Testis (tissue), 3 donors: Measurements from ENCODE around the gene IQCN. TPM values are rescaled to one million over a fixed set of nuclear protein-coding genes. Genes with fewer than 3 reads are reported as not detected.

Experiments used
- DNase-seq: peaks from one replicate; pipeline ENCODE4 v3.0.0-alpha.2; 2019
- H3K27ac ChIP-seq, 2 donors: fragments of 200-600 bp; sonication (generic); one replicate each; pipeline ENCODE4 v1.5.1; 2019
- H3K27me3 ChIP-seq: fragments of 200-600 bp; sonication (generic); one replicate; pipeline ENCODE4 v1.5.1; 2019
- H3K36me3 ChIP-seq: fragments of 200-600 bp; sonication (generic); one replicate; pipeline ENCODE4 v1.5.1; 2017; ENCODE audit warnings: low read depth; ENCODE audit errors: missing control alignments
- H3K4me1 ChIP-seq: fragments of 200-600 bp; sonication (generic); one replicate; pipeline ENCODE4 v1.5.1; 2019
- H3K4me3 ChIP-seq, 2 donors: fragments of 200-600 bp; sonication (generic); one replicate each; pipeline ENCODE4 v1.5.1; 2017 to 2019
- H3K9me3 ChIP-seq: fragments of 200-600 bp; sonication (generic); one replicate; pipeline ENCODE4 v1.5.1; 2017
- POLR2A ChIP-seq: fragments of 450-650 bp; IDR thresholded peaks from one replicate; pipeline ENCODE4 v1.6.1; 2017; ENCODE audit warnings: antibody characterized with exemption, mild to moderate bottlenecking, moderate library complexity
- WGBS, 2 donors: methylation state at CpG; one replicate each; pipeline ENCODE4 v1.1.5; 2018; 5-methylcytosine and 5-hydroxymethylcytosine counted together
- intact Hi-C: fragments of 100-400 bp; cut with DNase I; formaldehyde crosslinking; loops from one replicate; pipeline ENCODE4 v1.15.1; 2023; ENCODE audit warnings: low total_unique reads
- polyA plus RNA-seq: library from polyadenylated mRNA; stranded (reverse); fragments of 350-450 nt; fragmentation: Illumina TruSeq; extraction: RNeasy Lipid Tissue Mini Kit (QIAGEN cat#74804); gene quantifications from one replicate; pipeline ENCODE4 v1.2.3, GENCODE V29; 2014; ENCODE audit warnings: low read depth, low replicate concordance; ENCODE audit not compliant: insufficient read depth
- total RNA-seq, 2 donors: library from RNA; depleted of rRNA; stranded (reverse); fragments of >200 nt; gene quantifications; one replicate each; pipeline ENCODE4 v1.2.3, GENCODE V29; 2016
- TF ChIP-seq, protein P1 (sequence below), 3 experiments: fragments of 450-650 bp in 2 of 3; fragments of 200-600 bp in 1 of 3; sonication (generic) in 1 of 3; IDR thresholded peaks; one replicate each; pipeline ENCODE4 v1.5.1; 2016 to 2019; ENCODE audit warnings: antibody characterized with exemption in 3 of 3, mild to moderate bottlenecking in 2 of 3, moderate library complexity in 1 of 3

Gene IQCN
- total and polyA plus RNA-seq, 3 donors from 2014 or later = 30.1 to 88.1 (median 62.3) TPM

DNA sequence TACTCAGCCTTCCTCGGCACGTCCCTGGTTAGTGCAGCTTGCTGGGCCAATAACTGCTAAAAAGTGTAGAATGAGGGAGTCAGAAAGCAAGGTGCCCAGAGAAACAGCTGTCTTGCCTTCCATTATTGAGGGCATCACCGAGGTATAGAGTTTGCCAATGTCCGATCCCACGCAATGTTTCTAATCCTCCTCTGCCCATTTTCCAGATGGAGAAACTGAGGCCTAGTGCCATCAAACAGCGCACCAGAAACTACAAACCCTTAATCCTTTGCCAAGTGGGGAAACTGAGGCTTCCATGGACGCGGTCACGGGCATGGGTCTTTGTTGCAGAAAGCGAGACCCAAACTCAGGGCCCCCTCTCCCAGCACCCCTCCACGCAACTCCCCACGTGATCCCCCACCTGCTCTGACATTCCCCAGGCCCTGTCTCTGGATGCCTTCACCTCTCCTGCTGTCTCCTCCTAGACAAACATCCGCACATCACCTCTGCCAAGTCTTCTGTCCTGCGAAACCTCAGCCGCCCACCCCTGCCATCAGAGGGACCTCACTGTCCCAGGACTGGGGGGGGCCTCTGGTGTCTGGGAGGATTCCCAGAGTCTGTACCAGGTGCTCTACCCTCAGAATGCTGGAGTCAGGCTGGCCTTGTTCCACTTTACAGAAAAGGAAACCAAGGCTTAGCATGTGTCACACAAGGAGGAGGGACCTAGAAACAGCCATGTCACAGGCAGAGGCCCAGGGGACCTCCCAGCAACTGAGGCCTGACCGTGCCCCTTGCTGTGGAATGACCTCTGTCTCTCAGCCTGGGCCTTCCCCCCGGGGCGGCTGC lies 47.1 kb downstream of the IQCN start:
- Histone ChIP-seq H3K27me3 (no peaks in the 10 kb centered on the region), H3K9me3 (no peaks in the 10 kb centered on the region), H3K4me3 (no peak overlapping the region), H3K27ac (no peak overlapping the region), H3K36me3 (no peaks in the 10 kb centered on the region), H3K4me1 (peaks cover 29% of the 10 kb centered on the region)
- intact Hi-C loops = no loop called here
- DNase-seq = no peak
- 78 to 82% methylated on average over 16 to 18 of the region's 18 CpGs for WGBS, 2 donors
- TF ChIP-seq, protein P1, sequence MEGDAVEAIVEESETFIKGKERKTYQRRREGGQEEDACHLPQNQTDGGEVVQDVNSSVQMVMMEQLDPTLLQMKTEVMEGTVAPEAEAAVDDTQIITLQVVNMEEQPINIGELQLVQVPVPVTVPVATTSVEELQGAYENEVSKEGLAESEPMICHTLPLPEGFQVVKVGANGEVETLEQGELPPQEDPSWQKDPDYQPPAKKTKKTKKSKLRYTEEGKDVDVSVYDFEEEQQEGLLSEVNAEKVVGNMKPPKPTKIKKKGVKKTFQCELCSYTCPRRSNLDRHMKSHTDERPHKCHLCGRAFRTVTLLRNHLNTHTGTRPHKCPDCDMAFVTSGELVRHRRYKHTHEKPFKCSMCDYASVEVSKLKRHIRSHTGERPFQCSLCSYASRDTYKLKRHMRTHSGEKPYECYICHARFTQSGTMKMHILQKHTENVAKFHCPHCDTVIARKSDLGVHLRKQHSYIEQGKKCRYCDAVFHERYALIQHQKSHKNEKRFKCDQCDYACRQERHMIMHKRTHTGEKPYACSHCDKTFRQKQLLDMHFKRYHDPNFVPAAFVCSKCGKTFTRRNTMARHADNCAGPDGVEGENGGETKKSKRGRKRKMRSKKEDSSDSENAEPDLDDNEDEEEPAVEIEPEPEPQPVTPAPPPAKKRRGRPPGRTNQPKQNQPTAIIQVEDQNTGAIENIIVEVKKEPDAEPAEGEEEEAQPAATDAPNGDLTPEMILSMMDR (IDR thresholded peaks at IDR 0.05) = no peak
- TF ChIP-seq POLR2A = no peak

GRCh38 chr19:18225702-18226468 lies 48.4 kb downstream of the IQCN start, which contains the start of gene PDE4C:
Gene PDE4C, minus strand, starts transcription at chr19:18226438. Its CDS starts 23 bp downstream, at chr19:18226415.
- Histone ChIP-seq H3K27me3 (no peaks in the 10 kb centered on the region), H3K36me3 (no peaks in the 10 kb centered on the region), H3K9me3 (no peaks in the 10 kb centered on the region), H3K27ac (peak within 1 kb of the TSS; percentile 45 to 68), H3K4me1 (peaks cover 21% of the 10 kb centered on the region), H3K4me3 (peak within 1 kb of the TSS in 1 of 2 donors; percentile 61)
- 1 to 4% methylated on average over 16 to 41 of the region's 51 CpGs for WGBS, 2 donors
- no peak for DNase-seq
- intact Hi-C loops = no loop called here
- TF ChIP-seq, protein P1 (IDR thresholded peaks at IDR 0.05) = no peak
- TF ChIP-seq POLR2A = no peak

DNA sequence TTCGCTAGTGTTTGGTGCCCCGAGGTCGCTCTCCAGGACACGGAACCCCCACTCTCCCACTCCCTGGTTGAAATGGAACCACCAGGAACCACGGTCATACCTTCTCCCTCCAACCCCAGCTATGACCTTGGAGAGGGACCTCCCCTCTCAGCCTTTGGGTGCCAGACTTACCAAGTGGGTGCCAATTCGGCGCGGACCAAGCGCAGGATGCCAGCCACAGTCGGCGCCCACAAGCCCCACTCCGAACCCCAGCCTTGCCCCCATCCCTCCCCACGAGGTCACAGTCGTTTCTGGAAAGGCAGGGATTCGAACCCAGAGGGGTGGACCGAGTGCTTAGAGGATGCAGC lies 48.9 kb downstream of the IQCN start:
- peak overlapping the region; percentile 45 to 68 for H3K27ac ChIP-seq
- H3K4me3 ChIP-seq = peak overlapping the region in 1 of 2 donors; percentile 61
- H3K4me1 ChIP-seq = peaks cover 20% of the 10 kb centered on the region
- TF ChIP-seq, protein P1 (IDR thresholded peaks at IDR 0.05) = no peak
- TF ChIP-seq POLR2A = no peak
- no peak for DNase-seq
- H3K27me3 ChIP-seq = no peaks in the 10 kb centered on the region
- H3K36me3 ChIP-seq = no peaks in the 10 kb centered on the region
- intact Hi-C loops = no loop called here
- no peaks in the 10 kb centered on the region for H3K9me3 ChIP-seq
- 12% methylated on average over 15 of the region's 16 CpGs; no CpG with 5 or more reads in 1 of the 2 donors for WGBS, 2 donors

DNA sequence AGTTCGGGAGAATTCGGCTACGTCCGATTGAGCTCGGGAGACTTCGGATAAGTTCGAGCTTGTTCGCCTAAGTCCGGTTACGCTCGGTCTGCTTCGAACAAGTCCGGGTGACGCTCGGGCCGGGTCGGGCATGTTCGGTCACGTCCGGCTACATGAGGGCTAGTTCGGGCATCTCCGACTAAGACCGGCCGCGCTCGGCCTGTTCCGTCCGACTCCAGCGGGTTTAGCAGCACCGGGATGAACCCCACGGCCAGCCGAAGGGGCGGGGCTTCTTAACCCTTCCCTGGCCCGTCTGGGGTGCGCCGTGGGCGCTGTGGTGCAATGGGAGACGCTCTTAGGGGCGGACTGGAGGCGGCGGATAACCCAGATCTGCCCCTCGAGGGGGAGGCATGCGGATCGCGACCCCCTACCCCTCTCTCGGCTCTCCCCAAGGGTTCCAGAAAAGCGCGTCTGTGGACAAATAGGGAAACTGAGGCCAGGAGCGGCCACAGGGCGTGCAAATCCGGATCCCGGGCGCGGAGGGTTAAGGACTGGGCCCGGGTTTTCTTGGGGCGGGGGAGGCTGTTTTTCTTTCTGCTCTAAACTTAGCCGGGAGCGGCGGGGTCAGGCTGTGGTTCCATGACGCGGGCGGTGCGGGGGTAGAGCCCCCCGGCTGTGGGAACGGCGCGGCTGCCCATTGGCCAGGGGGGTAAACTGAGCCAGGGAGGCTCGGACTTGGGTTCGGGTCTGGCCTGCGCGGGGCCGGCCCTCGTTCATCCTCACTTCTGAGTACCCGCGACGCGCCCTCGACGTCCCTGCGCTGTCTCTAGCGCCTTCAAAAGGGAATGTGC lies 49.5 kb downstream of the IQCN start:
- intact Hi-C loops = no loop called here
- Histone ChIP-seq H3K4me1 (peaks cover 20% of the 10 kb centered on the region), H3K27me3 (no peaks in the 10 kb centered on the region), H3K9me3 (no peaks in the 10 kb centered on the region), H3K4me3 (peak overlapping the region; percentile 27 to 61), H3K36me3 (no peaks in the 10 kb centered on the region), H3K27ac (peak overlapping the region; percentile 65 to 86)
- TF ChIP-seq POLR2A = no peak
- TF ChIP-seq, protein P1 (IDR thresholded peaks at IDR 0.05) = no peak
- peak; percentile 98 for DNase-seq
- 2% methylated on average over 23 to 54 of the region's 81 CpGs for WGBS, 2 donors
